Fibroblast of villous mesenchyme (primary cell): ENCODE results near the gene CENPA. TPM values are rescaled to one million over a fixed set of nuclear protein-coding genes. Genes with fewer than 3 reads are reported as not detected.
"Not testable (repeated sequence)": the region's sequence is repeated elsewhere in the genome, so short reads cannot be mapped to it uniquely, and the experiment has no call there.

Experiments used
- DNase-seq: peaks from one replicate; pipeline ENCODE4 v3.0.0-alpha.2; 2010; ENCODE audit warnings: low read depth
- H3K4me3 ChIP-seq: 2 replicates; pipeline ENCODE4 v1.5.1; 2011; ENCODE audit warnings: low read depth, mild to moderate bottlenecking, low read length
- CTCF ChIP-seq: IDR thresholded peaks from 2 replicates; pipeline ENCODE4 v1.5.1; 2012; ENCODE audit warnings: low read depth, mild to moderate bottlenecking, low read length; ENCODE audit not compliant: insufficient read depth
- total RNA-seq: library from RNA; depleted of rRNA; stranded (reverse); fragments of >200 nt; gene quantifications from 2 replicates; pipeline ENCODE4 v1.2.3, GENCODE V29; 2012

CENPA gene
- total RNA-seq, 1 donor, result 9.5 TPM

- TF ChIP-seq CTCF, result no peak
- no peak overlapping the region for H3K4me3 ChIP-seq
- DNase-seq, result no peak
Measured at GRCh38 chr2:26759845-26760244, 26.0 kb upstream of the CENPA start.

- not testable (repeated sequence) for DNase-seq, H3K4me3 ChIP-seq
Measured at GRCh38 chr2:26760991-26761390, 24.9 kb upstream of the CENPA start.

- no peak for DNase-seq
- no peak overlapping the region for H3K4me3 ChIP-seq
- no peak for TF ChIP-seq CTCF
Measured at GRCh38 chr2:26763019-26763418, 22.8 kb upstream of the CENPA start.

- no peak for TF ChIP-seq CTCF
- peak within 1 kb of the TSS; percentile 96 for H3K4me3 ChIP-seq
- DNase-seq, result peak; percentile 81
Measured at GRCh38 chr2:26764078-26764887, 21.6 kb upstream of the CENPA start, which contains the start of gene SLC35F6. Gene SLC35F6 (plus strand): TSS chr2:26764284. CDS start chr2:26764350, 66 bp downstream.

- no peak for TF ChIP-seq CTCF
Measured at GRCh38 chr2:26764906-26765305, 20.9 kb upstream of the CENPA start.

GRCh38 chr2:26765475-26766200 lies 20.2 kb upstream of the CENPA start:
- TF ChIP-seq CTCF, result no peak
- H3K4me3 ChIP-seq, result peak overlapping the region; percentile 96
- DNase-seq, result no peak

More at GRCh38 chr2:26764906-26765305, 20.9 kb upstream of the CENPA start:
- peak overlapping the region; percentile 96 for H3K4me3 ChIP-seq
- no peak for DNase-seq

GRCh38 chr2:26767129-26767528 lies 18.7 kb upstream of the CENPA start:
- no peak for TF ChIP-seq CTCF
- H3K4me3 ChIP-seq, result no peak overlapping the region
- DNase-seq, result no peak
